Esophagus squamous epithelium (tissue), 5 donors: Measurements from ENCODE around the gene HCRTR2. TPM values are rescaled to one million over a fixed set of nuclear protein-coding genes. Genes with fewer than 3 reads are reported as not detected.

ENCODE experiments used
- DNase-seq: peaks from one replicate; lab custom pipeline; 2025; lab: John Stamatoyannopoulos, UW
- H3K27ac ChIP-seq, 4 donors: fragments of 200-600 bp; sonication (generic); one replicate each; pipeline ENCODE4 v1.5.1; 2016 to 2019; ENCODE audit warnings: mild to moderate bottlenecking in 1 of 4
- H3K27me3 ChIP-seq, 4 donors: fragments of 200-600 bp; sonication (generic); 1 replicate in 3 of 4; 2 replicates in 1 of 4; pipeline versions ENCODE4 v1.5.1 to v1.6.0; 2017 to 2021; ENCODE audit warnings: antibody characterized with exemption in 1 of 4
- H3K36me3 ChIP-seq, 3 donors: fragments of 200-600 bp; sonication (generic); one replicate each; pipeline ENCODE4 v1.5.1; 2016 to 2019
- H3K4me1 ChIP-seq, 3 donors: fragments of 200-600 bp; sonication (generic); one replicate each; pipeline ENCODE4 v1.5.1; 2017 to 2019
- H3K4me3 ChIP-seq, 4 donors: fragments of 200-600 bp; sonication (generic); 1 replicate in 3 of 4; 2 replicates in 1 of 4; pipeline ENCODE4 v1.5.1; 2016 to 2019; ENCODE audit warnings: mild to moderate bottlenecking in 2 of 4, moderate library complexity in 1 of 4
- H3K9me3 ChIP-seq, 3 donors: fragments of 200-600 bp; sonication (generic); one replicate each; pipeline ENCODE4 v1.5.1; 2016 to 2019
- CTCF ChIP-seq, 6 experiments: fragments of 450-650 bp in 4 of 6; fragments of 200-600 bp in 2 of 6; sonication (generic) in 2 of 6; IDR thresholded peaks; one replicate each; pipeline ENCODE4 v1.5.1; 2016 to 2019; ENCODE audit warnings: antibody characterized with exemption in 6 of 6, mild to moderate bottlenecking in 4 of 6, moderate library complexity in 4 of 6
- POLR2A ChIP-seq, 4 donors: fragments of 450-650 bp; IDR thresholded peaks; one replicate each; pipeline ENCODE4 v1.6.1; 2017; ENCODE audit warnings: antibody characterized with exemption in 4 of 4, mild to moderate bottlenecking in 4 of 4, moderate library complexity in 3 of 4
- WGBS, 2 donors: methylation state at CpG; one replicate each; pipeline ENCODE4 v1.1.5; 2018; 5-methylcytosine and 5-hydroxymethylcytosine counted together
- intact Hi-C: fragments of 100-400 bp; cut with DNase I; formaldehyde crosslinking; loops from one replicate; pipeline ENCODE4 v1.15.0; 2022
- total RNA-seq, 4 donors: library from RNA; depleted of rRNA; stranded (reverse); fragments of >200 nt; gene quantifications; one replicate each; pipeline ENCODE4 v1.1.0, GENCODE V29; 2016
- donor health status: DM: yes; HTN: yes; CAD: no.

The HCRTR2 gene
- total RNA-seq, 4 donors from 2014 or later, result not detected

DNA sequence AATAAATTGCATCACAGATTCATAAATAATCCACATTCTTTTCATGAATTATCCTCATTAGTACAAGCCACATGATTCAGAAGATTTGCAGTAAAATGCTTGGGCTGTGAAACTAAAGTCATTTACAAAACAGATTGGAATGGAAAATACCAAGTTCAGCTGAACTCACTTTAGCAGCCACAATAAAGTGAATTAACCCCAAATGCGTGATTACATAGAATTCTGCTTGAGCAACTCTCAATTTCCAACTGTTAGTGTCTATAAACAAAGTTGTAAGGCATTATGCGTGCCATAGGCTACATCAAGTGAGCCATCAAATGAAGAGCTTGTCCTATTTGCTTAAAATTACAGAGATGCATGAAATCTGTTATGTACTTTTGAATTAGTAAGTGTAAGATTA is 92.6 kb downstream of the HCRTR2 start:
- H3K4me3 ChIP-seq, result no peak overlapping the region
- H3K36me3 ChIP-seq, result no peaks in the 10 kb centered on the region
- H3K27ac ChIP-seq, result no peak overlapping the region
- intact Hi-C loops, result no loop called here
- TF ChIP-seq POLR2A (IDR thresholded peaks at IDR 0.05), result no peak
- TF ChIP-seq CTCF (IDR thresholded peaks at IDR 0.05), result no peak
- WGBS, 2 donors, result 70 to 77% methylated on average over 2 of the region's 2 CpGs
- no peaks in the 10 kb centered on the region for H3K9me3 ChIP-seq
- no peaks in the 10 kb centered on the region for H3K27me3 ChIP-seq
- DNase-seq, result no peak
- no peaks in the 10 kb centered on the region for H3K4me1 ChIP-seq

- no peak for DNase-seq
- no peaks in the 10 kb centered on the region for H3K9me3 ChIP-seq
- TF ChIP-seq POLR2A (IDR thresholded peaks at IDR 0.05) (no peak), CTCF (IDR thresholded peaks at IDR 0.05) (peak in 5 of 6 experiments; percentile 25 to 57 (median 31))
- H3K27ac ChIP-seq, result no peak overlapping the region
- H3K4me1 ChIP-seq, result no peaks in the 10 kb centered on the region
- 37 to 39% methylated on average over 15 of the region's 15 CpGs for WGBS, 2 donors
- H3K4me3 ChIP-seq, result no peak overlapping the region
- H3K36me3 ChIP-seq, result no peaks in the 10 kb centered on the region
- H3K27me3 ChIP-seq, result no peaks in the 10 kb centered on the region
- intact Hi-C loops, result no loop called here
These were observed 102.6 kb downstream of the HCRTR2 start for GRCh38 chr6:55276745-55277530.

DNA sequence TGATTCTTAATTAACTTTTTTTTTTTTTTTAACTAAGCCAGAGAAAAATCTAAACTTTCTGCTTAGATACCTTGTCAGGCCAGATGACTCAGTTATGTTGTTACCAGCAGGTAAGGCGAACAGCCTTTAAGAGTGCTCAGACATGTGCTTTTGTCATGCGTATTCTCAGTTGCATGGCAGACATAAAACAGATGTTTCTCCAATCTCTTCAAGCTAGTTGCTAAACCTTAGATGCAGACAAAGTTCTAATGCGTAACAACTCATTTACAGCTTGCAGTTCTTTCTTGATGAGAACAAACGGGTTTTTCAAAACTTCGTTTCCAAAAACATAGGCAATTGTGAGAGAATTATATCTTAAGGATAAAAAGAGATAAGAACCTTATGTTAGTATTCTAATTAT is 103.3 kb downstream of the HCRTR2 start:
- no peak overlapping the region for H3K4me3 ChIP-seq

DNA sequence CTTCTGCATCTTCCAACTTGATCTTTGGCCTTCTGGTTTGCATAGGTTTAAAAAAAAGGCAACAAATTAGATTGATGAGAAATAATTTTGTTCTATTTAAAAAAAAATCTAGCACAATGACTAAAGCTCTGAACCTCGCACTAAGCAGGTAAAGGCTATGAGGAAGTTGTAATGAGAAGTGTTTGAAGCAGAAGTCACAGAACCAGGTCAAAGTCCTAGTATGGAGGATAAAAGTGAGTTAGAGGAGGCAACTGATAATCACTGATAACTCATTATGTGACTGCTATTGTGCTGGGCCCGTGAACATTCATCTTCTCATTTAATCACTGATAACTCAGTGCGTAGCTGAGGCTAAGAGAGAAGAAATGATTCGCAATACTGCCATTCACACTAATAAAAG is 106.9 kb downstream of the HCRTR2 start:
- DNase-seq, result no peak
- WGBS, 2 donors, result 72 to 74% methylated on average over 4 of the region's 4 CpGs

More for the DNA sequence above, 103.3 kb downstream of the HCRTR2 start:
- no peaks in the 10 kb centered on the region for H3K36me3 ChIP-seq
- 81 to 82% methylated on average over 5 of the region's 5 CpGs for WGBS, 2 donors
- no peak for TF ChIP-seq POLR2A (IDR thresholded peaks at IDR 0.05)
- TF ChIP-seq CTCF (IDR thresholded peaks at IDR 0.05), result no peak
- no peaks in the 10 kb centered on the region for H3K4me1 ChIP-seq
- intact Hi-C loops, result no loop called here
- no peaks in the 10 kb centered on the region for H3K27me3 ChIP-seq
- H3K9me3 ChIP-seq, result no peaks in the 10 kb centered on the region
- DNase-seq, result no peak
- H3K27ac ChIP-seq, result no peak overlapping the region

DNA sequence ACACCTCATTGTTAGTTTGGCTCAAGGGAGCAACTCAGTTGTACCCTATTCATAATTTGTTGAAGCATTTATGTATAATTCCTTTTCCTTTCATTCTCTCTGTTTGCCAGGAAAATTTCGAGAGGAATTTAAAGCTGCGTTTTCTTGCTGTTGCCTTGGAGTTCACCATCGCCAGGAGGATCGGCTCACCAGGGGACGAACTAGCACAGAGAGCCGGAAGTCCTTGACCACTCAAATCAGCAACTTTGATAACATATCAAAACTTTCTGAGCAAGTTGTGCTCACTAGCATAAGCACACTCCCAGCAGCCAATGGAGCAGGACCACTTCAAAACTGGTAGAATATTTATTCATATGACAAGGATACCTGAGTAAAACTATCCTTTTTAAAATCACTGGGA is 107.8 kb downstream of the HCRTR2 start:
- TF ChIP-seq POLR2A (IDR thresholded peaks at IDR 0.05) (no peak), CTCF (IDR thresholded peaks at IDR 0.05) (no peak)
- no peaks in the 10 kb centered on the region for H3K9me3 ChIP-seq
- WGBS, 2 donors, result 80 to 88% methylated on average over 6 of the region's 6 CpGs

More for the DNA sequence above, 106.9 kb downstream of the HCRTR2 start:
- H3K4me1 ChIP-seq, result no peaks in the 10 kb centered on the region
- no peaks in the 10 kb centered on the region for H3K27me3 ChIP-seq
- no peak for TF ChIP-seq POLR2A (IDR thresholded peaks at IDR 0.05)
- intact Hi-C loops, result no loop called here
- no peak overlapping the region for H3K27ac ChIP-seq
- H3K9me3 ChIP-seq, result no peaks in the 10 kb centered on the region
- no peak overlapping the region for H3K4me3 ChIP-seq
- no peaks in the 10 kb centered on the region for H3K36me3 ChIP-seq

More for the DNA sequence above, 107.8 kb downstream of the HCRTR2 start:
- Histone ChIP-seq H3K27ac (no peak overlapping the region), H3K27me3 (no peaks in the 10 kb centered on the region), H3K36me3 (no peaks in the 10 kb centered on the region), H3K4me3 (no peak overlapping the region), H3K4me1 (no peaks in the 10 kb centered on the region)
- DNase-seq, result no peak
- intact Hi-C loops, result no loop called here
